NK-92 treated with Interleukin-12 subunit alpha and Interleukin-12 subunit beta, amount 100 ng/mL, for 24 hours (cell line): ENCODE results near the gene SLC25A10.

Experiments used
- DNase-seq: peaks from one replicate; lab custom pipeline; 2025; lab: John Stamatoyannopoulos, UW

SLC25A10 gene

GRCh38 chr17:81706232-81706611 is 5.9 kb upstream of the SLC25A10 start:
- no peak for DNase-seq

GRCh38 chr17:81706757-81707624 is 5.1 kb upstream of the SLC25A10 start:
- no peak for DNase-seq

GRCh38 chr17:81707725-81708646 is 4.1 kb upstream of the SLC25A10 start:
- no peak for DNase-seq

GRCh38 chr17:81708739-81709185 is 3.3 kb upstream of the SLC25A10 start:
- DNase-seq: no peak

- DNase-seq: no peak
These were observed 1.4 kb upstream of the SLC25A10 start for GRCh38 chr17:81710514-81711308.

GRCh38 chr17:81712468-81713003 is 452 bp downstream of the SLC25A10 start:
- DNase-seq: no peak

GRCh38 chr17:81713004-81713555 is 996 bp downstream of the SLC25A10 start:
- DNase-seq: no peak

GRCh38 chr17:81713556-81714411 is 1.7 kb downstream of the SLC25A10 start:
- no peak for DNase-seq

GRCh38 chr17:81714412-81715106 is 2.5 kb downstream of the SLC25A10 start:
- DNase-seq: no peak

GRCh38 chr17:81715107-81715871 is 3.2 kb downstream of the SLC25A10 start:
- no peak for DNase-seq

GRCh38 chr17:81715872-81716673 is 4.0 kb downstream of the SLC25A10 start:
- DNase-seq: no peak

GRCh38 chr17:81716674-81716996 is 4.6 kb downstream of the SLC25A10 start:
- DNase-seq: no peak

GRCh38 chr17:81717049-81717765 is 5.1 kb downstream of the SLC25A10 start:
- DNase-seq: no peak

- DNase-seq: no peak
These were observed 5.6 kb downstream of the SLC25A10 start for GRCh38 chr17:81717766-81718089.

GRCh38 chr17:81719410-81720266 is 7.6 kb downstream of the SLC25A10 start:
- no peak for DNase-seq

- no peak for DNase-seq
These were observed 8.4 kb downstream of the SLC25A10 start for GRCh38 chr17:81720267-81721071.
